HCT116 (cell line): ENCODE results near the gene PYGO1. TPM values are rescaled to one million over a fixed set of nuclear protein-coding genes. Genes with fewer than 3 reads are reported as not detected.

ENCODE experiments used
- ATAC-seq: fragments of 200-7000 bp; cut with Tn5 transposase; 2 replicates; pipeline ENCODE4 v1.9.1; 2020; ENCODE audit warnings: mild to moderate bottlenecking, moderate library complexity
- BruUV-seq: library from RNA; stranded (reverse); fragments of 400-500 nt; replicated peaks from 2 replicates; lab custom pipeline; 2021; lab: Mats Ljungman, UMichigan
- CTCF ChIA-PET: fragments of 300-600 bp; sonication (Branson Sonifier 250); formaldehyde crosslinking; loops from one replicate; lab custom pipeline; 2021; ENCODE audit warnings: antibody characterized with exemption; lab: Charles Lee
- POLR2A ChIA-PET: fragments of 300-600, 350-600 bp; sonication (Branson Sonifier 250); formaldehyde crosslinking; loops from one replicate; lab custom pipeline; 2021; ENCODE audit warnings: antibody characterized with exemption; lab: Charles Lee
- RAD21 ChIA-PET, 2 experiments: fragments of 300-600 bp; sonication (Branson Sonifier 250); formaldehyde crosslinking; loops; one replicate each; lab custom pipeline; 2023; ENCODE audit warnings: low total read pairs in 2 of 2; ENCODE audit not compliant: uncharacterized antibody in 2 of 2, unreplicated experiment in 2 of 2, low non-redundant PET in 1 of 2; lab: Charles Lee
- DNase-seq: peaks from one replicate; pipeline ENCODE4 v3.0.0-alpha.2; 2010; ENCODE audit warnings: low read depth, low spot score
- H2AFZ ChIP-seq: fragments of 200-600 bp; shearing (Covaris generic), sonication (generic); 2 replicates; pipeline ENCODE4 v1.6.1; 2017; ENCODE audit warnings: low read depth, mixed run types, mixed read lengths, antibody characterized with exemption, low read length; ENCODE audit not compliant: poor library complexity, severe bottlenecking
- H3K27ac ChIP-seq: 2 replicates; pipeline ENCODE4 v1.5.1; 2012; ENCODE audit warnings: low read depth, low read length
- H3K27me3 ChIP-seq: fragments of 200-600 bp; sonication (generic); 2 replicates; pipeline ENCODE4 v1.6.1; 2016; ENCODE audit warnings: mixed run types, low read length, mixed read lengths; ENCODE audit not compliant: insufficient read depth
- H3K36me3 ChIP-seq, 2 experiments: fragments of 200-500 bp in 1 of 2; fragments of 200-600 bp in 1 of 2; sonication (Bioruptor generic) in 1 of 2; sonication (generic) in 1 of 2; 2 replicates each; pipeline versions ENCODE4 v1.5.1 to v1.6.1; 2014 to 2016; ENCODE audit warnings: low read length in 2 of 2, inconsistent platforms in 1 of 2, mixed read lengths in 1 of 2, mixed run types in 1 of 2; ENCODE audit not compliant: insufficient read depth in 2 of 2, control insufficient read depth in 1 of 2
- H3K4me1 ChIP-seq, 2 experiments: fragments of 200-600 bp in 1 of 2; sonication (generic) in 1 of 2; 2 replicates each; pipeline versions ENCODE4 v1.5.1 to v1.6.1; 2012 to 2017; ENCODE audit warnings: low read length in 2 of 2, inconsistent platforms in 1 of 2, mild to moderate bottlenecking in 1 of 2, mixed read lengths in 1 of 2, mixed run types in 1 of 2, moderate library complexity in 1 of 2; ENCODE audit not compliant: insufficient read depth in 2 of 2, control insufficient read depth in 1 of 2
- H3K4me2 ChIP-seq: fragments of 200-600 bp; sonication (generic); 2 replicates; pipeline ENCODE4 v1.6.1; 2017; ENCODE audit warnings: mixed run types, low read length, mixed read lengths
- H3K4me3 ChIP-seq, 2 experiments: fragments of 200-600 bp in 1 of 2; sonication (generic) in 1 of 2; replicated peaks in 1 of 2; 2 replicates each; pipeline ENCODE4 v1.5.1; 2011 to 2016; ENCODE audit warnings: low read length in 2 of 2, control low read depth in 1 of 2, low read depth in 1 of 2, mild to moderate bottlenecking in 1 of 2, mixed read lengths in 1 of 2, mixed run types in 1 of 2
- H3K79me2 ChIP-seq: fragments of 200-600 bp; sonication (generic); 2 replicates; pipeline ENCODE4 v1.6.1; 2017; ENCODE audit warnings: mild to moderate bottlenecking, mixed run types, low read length, moderate library complexity, mixed read lengths; ENCODE audit not compliant: insufficient read depth
- H3K9ac ChIP-seq: fragments of 200-600 bp; sonication (generic); 2 replicates; pipeline ENCODE4 v1.6.1; 2016; ENCODE audit warnings: low read length, mixed read lengths
- H3K9me2 ChIP-seq: fragments of 200-600 bp; sonication (generic), shearing (Covaris generic); 2 replicates; pipeline ENCODE4 v1.6.1; 2017; ENCODE audit warnings: mixed run types, mild to moderate bottlenecking, moderate library complexity; ENCODE audit not compliant: insufficient read depth
- H3K9me3 ChIP-seq, 2 experiments: fragments of 200-500 bp in 1 of 2; fragments of 200-600 bp in 1 of 2; sonication (Bioruptor generic) in 1 of 2; sonication (generic) in 1 of 2; 2 replicates each; pipeline ENCODE4 v1.6.1; 2014 to 2017; ENCODE audit warnings: low read length in 2 of 2, mixed read lengths in 2 of 2, inconsistent platforms in 1 of 2, low read depth in 1 of 2, mild to moderate bottlenecking in 1 of 2, mixed run types in 1 of 2, moderate library complexity in 1 of 2; ENCODE audit not compliant: control insufficient read depth in 1 of 2, insufficient read depth in 1 of 2
- H4K20me1 ChIP-seq: fragments of 200-600 bp; sonication (generic), shearing (Covaris generic); 2 replicates; pipeline ENCODE4 v1.6.1; 2017; ENCODE audit warnings: mixed run types, mild to moderate bottlenecking, moderate library complexity; ENCODE audit not compliant: insufficient read depth
- CEBPB ChIP-seq: IDR thresholded peaks from 2 replicates; pipeline ENCODE4 v1.6.1; 2012; ENCODE audit warnings: low read depth
- EGR1 ChIP-seq: IDR thresholded peaks from 2 replicates; pipeline ENCODE4 v1.6.1; 2012; ENCODE audit warnings: low read depth
- ELF1 ChIP-seq: IDR thresholded peaks from 2 replicates; pipeline ENCODE4 v1.6.1; 2012; ENCODE audit warnings: low read depth, borderline replicate concordance
- EZH2 ChIP-seq: fragments of 200-600 bp; sonication (generic); IDR thresholded peaks from 2 replicates; pipeline ENCODE4 v1.6.1; 2017; ENCODE audit warnings: antibody characterized with exemption, mixed run types
- EZH2phosphoT487 ChIP-seq: fragments of 200-600 bp; IDR thresholded peaks from 2 replicates; pipeline ENCODE4 v1.6.1; 2018; ENCODE audit warnings: antibody characterized with exemption, borderline replicate concordance
- FOSL1 ChIP-seq: IDR thresholded peaks from 2 replicates; pipeline ENCODE4 v1.6.1; 2012; ENCODE audit warnings: low read depth
- SIN3A ChIP-seq: IDR thresholded peaks from 2 replicates; pipeline ENCODE4 v1.6.1; 2012; ENCODE audit warnings: low read depth
- SP1 ChIP-seq: IDR thresholded peaks from 2 replicates; pipeline ENCODE4 v1.6.1; 2012; ENCODE audit warnings: low read depth
- SRF ChIP-seq: IDR thresholded peaks from 2 replicates; pipeline ENCODE4 v1.6.1; 2012; ENCODE audit warnings: low read depth
- intact Hi-C: fragments of 100-400 bp; cut with micrococcal nuclease; formaldehyde crosslinking; loops from 2 replicates; pipeline ENCODE4 v1.10.0; 2022
- total RNA-seq: library from RNA; stranded (reverse); gene quantifications from one replicate; pipeline ENCODE4 v1.2.1, GENCODE V29; 2021; ENCODE audit not compliant: unreplicated experiment
- TF ChIP-seq, protein P1 (sequence below): IDR thresholded peaks from 2 replicates; pipeline ENCODE4 v1.6.1; 2012; ENCODE audit warnings: low read depth

PYGO1 gene
- total RNA-seq, 1 experiment from 2014 or later = 0.34 TPM

DNA sequence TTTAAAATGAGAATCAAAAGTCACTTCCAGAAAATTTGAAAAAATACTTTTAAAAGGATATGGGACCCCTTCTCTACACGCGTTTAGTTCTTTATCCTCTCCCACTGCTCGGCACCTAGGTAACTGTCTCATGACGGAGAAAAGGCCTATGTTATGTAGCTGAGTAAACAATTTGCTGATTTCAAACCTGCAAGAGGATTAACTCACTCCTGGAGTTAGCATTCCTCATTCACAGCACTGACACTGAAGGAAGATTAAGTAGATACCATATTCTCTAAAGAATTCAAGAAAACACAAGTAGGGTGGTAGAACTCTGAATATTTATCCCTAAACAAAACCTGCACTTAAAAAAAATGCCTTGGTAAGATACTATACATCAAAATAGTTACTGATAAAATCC, 30.2 kb upstream of the PYGO1 start:
- Histone ChIP-seq H3K4me3 (no peak overlapping the region), H3K36me3 (no peaks in the 10 kb centered on the region), H3K9me3 (no peaks in the 10 kb centered on the region), H4K20me1 (no peaks in the 10 kb centered on the region), H2AFZ (no peak overlapping the region), H3K79me2 (no peaks in the 10 kb centered on the region), H3K9me2 (no peaks in the 10 kb centered on the region), H3K27ac (no peak overlapping the region), H3K4me1 (peaks cover 0 to 4% of the 10 kb centered on the region in 2 experiments; a peak in 1 of 4 replicates), H3K9ac (no peak overlapping the region), H3K27me3 (no peaks in the 10 kb centered on the region), H3K4me2 (no peak overlapping the region)
- DNase-seq (no peak), ATAC-seq (no peak)
- no TSS peak for BruUV-seq
- RAD21 ChIA-PET = no interaction called here
- TF ChIP-seq SRF (no peak), ELF1 (no peak), SIN3A (no peak), SP1 (no peak)
- intact Hi-C loops = no loop called here
- CTCF ChIA-PET = no interaction called here
- POLR2A ChIA-PET = no interaction called here

DNA sequence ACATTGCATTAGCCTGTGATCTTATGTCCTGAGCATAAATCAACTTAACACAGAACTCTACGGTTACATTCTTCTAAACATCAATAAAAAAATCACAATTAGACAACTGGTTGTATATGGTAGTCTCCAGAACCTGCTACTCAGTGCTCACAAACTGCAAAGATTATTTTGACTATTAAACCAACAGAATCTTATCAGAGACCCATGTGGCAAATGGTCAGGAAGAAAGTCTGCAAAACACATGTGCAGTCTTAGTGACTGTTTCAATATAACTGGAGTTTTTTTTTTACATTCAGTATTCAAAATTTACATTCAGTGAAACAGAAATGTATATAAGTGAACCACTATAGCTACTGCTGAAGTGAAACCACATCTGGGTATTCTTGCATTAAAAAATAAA, 27.3 kb upstream of the PYGO1 start:
- intact Hi-C loops = no loop called here
- Histone ChIP-seq H3K27me3 (no peaks in the 10 kb centered on the region), H3K4me2 (no peak overlapping the region), H3K9me3 (no peaks in the 10 kb centered on the region), H3K36me3 (no peaks in the 10 kb centered on the region), H3K4me1 (no peaks in the 10 kb centered on the region), H3K9me2 (no peaks in the 10 kb centered on the region), H4K20me1 (no peaks in the 10 kb centered on the region), H3K9ac (no peak overlapping the region), H3K4me3 (no peak overlapping the region), H2AFZ (no peak overlapping the region), H3K79me2 (no peaks in the 10 kb centered on the region), H3K27ac (no peak overlapping the region)
- DNase-seq (no peak), ATAC-seq (no peak)
- RAD21 ChIA-PET = no interaction called here
- TF ChIP-seq FOSL1 = no peak
- TF ChIP-seq EZH2phosphoT487 = no peak
- no peak for TF ChIP-seq CEBPB
- no peak for TF ChIP-seq EGR1
- TF ChIP-seq, protein P1, sequence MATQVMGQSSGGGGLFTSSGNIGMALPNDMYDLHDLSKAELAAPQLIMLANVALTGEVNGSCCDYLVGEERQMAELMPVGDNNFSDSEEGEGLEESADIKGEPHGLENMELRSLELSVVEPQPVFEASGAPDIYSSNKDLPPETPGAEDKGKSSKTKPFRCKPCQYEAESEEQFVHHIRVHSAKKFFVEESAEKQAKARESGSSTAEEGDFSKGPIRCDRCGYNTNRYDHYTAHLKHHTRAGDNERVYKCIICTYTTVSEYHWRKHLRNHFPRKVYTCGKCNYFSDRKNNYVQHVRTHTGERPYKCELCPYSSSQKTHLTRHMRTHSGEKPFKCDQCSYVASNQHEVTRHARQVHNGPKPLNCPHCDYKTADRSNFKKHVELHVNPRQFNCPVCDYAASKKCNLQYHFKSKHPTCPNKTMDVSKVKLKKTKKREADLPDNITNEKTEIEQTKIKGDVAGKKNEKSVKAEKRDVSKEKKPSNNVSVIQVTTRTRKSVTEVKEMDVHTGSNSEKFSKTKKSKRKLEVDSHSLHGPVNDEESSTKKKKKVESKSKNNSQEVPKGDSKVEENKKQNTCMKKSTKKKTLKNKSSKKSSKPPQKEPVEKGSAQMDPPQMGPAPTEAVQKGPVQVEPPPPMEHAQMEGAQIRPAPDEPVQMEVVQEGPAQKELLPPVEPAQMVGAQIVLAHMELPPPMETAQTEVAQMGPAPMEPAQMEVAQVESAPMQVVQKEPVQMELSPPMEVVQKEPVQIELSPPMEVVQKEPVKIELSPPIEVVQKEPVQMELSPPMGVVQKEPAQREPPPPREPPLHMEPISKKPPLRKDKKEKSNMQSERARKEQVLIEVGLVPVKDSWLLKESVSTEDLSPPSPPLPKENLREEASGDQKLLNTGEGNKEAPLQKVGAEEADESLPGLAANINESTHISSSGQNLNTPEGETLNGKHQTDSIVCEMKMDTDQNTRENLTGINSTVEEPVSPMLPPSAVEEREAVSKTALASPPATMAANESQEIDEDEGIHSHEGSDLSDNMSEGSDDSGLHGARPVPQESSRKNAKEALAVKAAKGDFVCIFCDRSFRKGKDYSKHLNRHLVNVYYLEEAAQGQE = no peak
- no peak for TF ChIP-seq SRF
- no peak for TF ChIP-seq EZH2
- POLR2A ChIA-PET = no interaction called here
- no TSS peak for BruUV-seq
- CTCF ChIA-PET = no interaction called here
